K562 (cell line): Measurements from ENCODE around the gene MCIDAS. TPM values are rescaled to one million over a fixed set of nuclear protein-coding genes. Genes with fewer than 3 reads are reported as not detected.

Experiments
- E2F3 ChIP-seq: fragments of 250-450 bp; sonication (Bioruptor Pico); IDR thresholded peaks from 2 replicates; pipeline ENCODE4 v1.4.0; 2020; ENCODE audit warnings: mild to moderate bottlenecking
- FOXM1 ChIP-seq, 2 experiments: fragments of 450-650 bp in 1 of 2; sonication (generic) in 1 of 2; formaldehyde crosslinking in 1 of 2; IDR thresholded peaks; 2 replicates each; pipeline versions ENCODE4 v1.6.1 to v1.9.0; 2017 to 2022; ENCODE audit warnings: low read depth in 2 of 2, mild to moderate bottlenecking in 2 of 2, missing genetic modification reagents in 1 of 2, moderate library complexity in 1 of 2
- NRF1 ChIP-seq, 2 experiments: fragments of 450-650 bp; IDR thresholded peaks in 1 of 2; conservative IDR thresholded peaks in 1 of 2; 2 replicates each; pipeline ENCODE4 v1.6.1; 2014; ENCODE audit warnings: mild to moderate bottlenecking in 2 of 2
- PRPF4 ChIP-seq: fragments of 200-400 bp; formaldehyde crosslinking; IDR thresholded peaks from one replicate; pipeline ENCODE4 v1.6.1; 2017; ENCODE audit warnings: low read length, low read depth, mild to moderate bottlenecking; ENCODE audit not compliant: insufficient read depth, poor library complexity, severe bottlenecking
- STAT5B ChIP-seq: fragments of 250-450 bp; sonication (Bioruptor Pico); IDR thresholded peaks from 2 replicates; pipeline ENCODE4 v1.8.0; 2021; ENCODE audit warnings: mild to moderate bottlenecking, inconsistent platforms
- ZEB2 ChIP-seq: fragments of 450-650 bp; IDR thresholded peaks from 2 replicates; pipeline ENCODE4 v1.6.1; 2016
- polyA plus RNA-seq, 8 experiments: library from polyadenylated mRNA; depleted of rRNA in 4 of 8; stranded (reverse) in 5 of 8; unstranded in 3 of 8; fragments of >200 nt; fragmentation: Nextera tagmentation in 2 of 8; fragmentation: Illumina TruSeq in 1 of 8; extraction: Ambion mirVana in 2 of 8; extraction: Trizol in 1 of 8; gene quantifications; 2 replicates each; pipeline versions ENCODE4 v1.2.1 to v1.2.3, GENCODE V29; 2011 to 2014; ENCODE audit warnings: inconsistent platforms in 1 of 8, missing spikeins in 1 of 8
- total RNA-seq, 7 experiments: library from RNA; depleted of rRNA in 6 of 7; stranded (reverse); fragments of >200 nt in 6 of 7; fragmentation: Illumina TruSeq in 2 of 7; extraction: Trizol in 2 of 7; gene quantifications; 2 replicates each; pipeline versions ENCODE4 v1.2.1 to v1.2.3, GENCODE V29; 2011 to 2021; ENCODE audit warnings: low replicate concordance in 1 of 7
- TF ChIP-seq, protein P1 (sequence below), 2 experiments: fragments of 450-650 bp in 1 of 2; sonication (generic) in 1 of 2; formaldehyde crosslinking in 1 of 2; IDR thresholded peaks in 1 of 2; conservative IDR thresholded peaks in 1 of 2; 2 replicates each; pipeline versions ENCODE4 v1.6.1 to v1.8.1; 2016 to 2023; ENCODE audit warnings: mild to moderate bottlenecking in 2 of 2, moderate library complexity in 2 of 2, inconsistent platforms in 1 of 2, missing genetic modification reagents in 1 of 2
- TF ChIP-seq, protein P2 (sequence below): fragments of 450-650 bp; IDR thresholded peaks from 2 replicates; pipeline ENCODE4 v1.6.1; 2014; ENCODE audit warnings: low read depth, mild to moderate bottlenecking, moderate library complexity, borderline replicate concordance
- TF ChIP-seq, protein P3 (sequence below): fragments of 250-450 bp; sonication (Bioruptor Pico); IDR thresholded peaks from 2 replicates; pipeline ENCODE4 v1.4.0; 2020; ENCODE audit warnings: mild to moderate bottlenecking, moderate library complexity, borderline replicate concordance
- TF ChIP-seq, protein P4 (sequence below): fragments of 250-450 bp; sonication (Bioruptor Pico); IDR thresholded peaks from 2 replicates; pipeline ENCODE4 v1.5.0; 2020; ENCODE audit warnings: mild to moderate bottlenecking

Gene MCIDAS
- total and polyA plus RNA-seq, 9 of the 15 experiments (the other 6 are each of a cell fraction or from before 2014, with no cell fraction given), result 0.07 to 1.5 (median 0.69) TPM

DNA sequence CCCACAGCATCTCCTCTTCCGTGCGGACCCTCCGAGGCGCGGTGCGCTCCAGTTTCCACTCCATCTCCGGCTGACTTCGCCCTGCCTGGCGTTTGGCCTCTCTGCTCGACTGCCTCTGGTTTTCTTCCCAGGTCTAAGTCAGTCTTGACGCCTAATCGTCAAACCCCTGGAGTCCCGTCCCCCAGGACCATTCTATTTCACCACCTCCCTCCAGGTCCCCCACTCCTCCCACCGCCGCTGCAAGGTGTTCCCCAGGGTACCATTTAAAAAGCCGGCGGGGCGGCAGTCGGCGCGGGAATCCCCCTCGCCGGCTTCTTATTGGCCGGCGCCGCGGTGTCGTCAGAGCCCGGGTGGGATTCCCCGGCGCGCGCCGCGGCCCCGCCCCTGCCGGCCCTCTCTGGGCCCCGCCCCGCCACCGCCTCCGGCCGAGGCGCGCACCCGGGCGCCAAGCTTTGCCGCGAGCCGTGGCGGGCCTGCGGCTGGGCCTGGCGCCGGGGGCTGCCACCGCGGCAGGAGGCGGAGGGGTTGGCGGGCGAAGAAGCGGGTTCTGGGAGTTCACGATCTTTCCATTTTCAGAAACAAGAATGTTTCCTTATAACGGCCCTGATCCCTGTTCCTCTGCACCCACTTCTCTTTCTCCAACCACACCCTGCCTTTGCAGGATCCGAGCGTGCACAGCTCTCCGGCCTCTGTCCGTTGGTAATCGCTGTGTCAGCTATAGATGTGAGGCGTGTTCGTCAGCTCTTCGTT, 54.0 kb downstream of the MCIDAS start, which contains the start of gene CDC20B (continued):
- TF ChIP-seq, protein P1, sequence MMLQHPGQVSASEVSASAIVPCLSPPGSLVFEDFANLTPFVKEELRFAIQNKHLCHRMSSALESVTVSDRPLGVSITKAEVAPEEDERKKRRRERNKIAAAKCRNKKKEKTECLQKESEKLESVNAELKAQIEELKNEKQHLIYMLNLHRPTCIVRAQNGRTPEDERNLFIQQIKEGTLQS (IDR thresholded peaks at IDR 0.05), result no peak
- TF ChIP-seq, protein P1 (CRISPR knock-in tag; conservative IDR thresholded peaks at IDR 0.05), result no peak
- TF ChIP-seq, protein P2, sequence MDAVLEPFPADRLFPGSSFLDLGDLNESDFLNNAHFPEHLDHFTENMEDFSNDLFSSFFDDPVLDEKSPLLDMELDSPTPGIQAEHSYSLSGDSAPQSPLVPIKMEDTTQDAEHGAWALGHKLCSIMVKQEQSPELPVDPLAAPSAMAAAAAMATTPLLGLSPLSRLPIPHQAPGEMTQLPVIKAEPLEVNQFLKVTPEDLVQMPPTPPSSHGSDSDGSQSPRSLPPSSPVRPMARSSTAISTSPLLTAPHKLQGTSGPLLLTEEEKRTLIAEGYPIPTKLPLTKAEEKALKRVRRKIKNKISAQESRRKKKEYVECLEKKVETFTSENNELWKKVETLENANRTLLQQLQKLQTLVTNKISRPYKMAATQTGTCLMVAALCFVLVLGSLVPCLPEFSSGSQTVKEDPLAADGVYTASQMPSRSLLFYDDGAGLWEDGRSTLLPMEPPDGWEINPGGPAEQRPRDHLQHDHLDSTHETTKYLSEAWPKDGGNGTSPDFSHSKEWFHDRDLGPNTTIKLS, result peak; percentile 26; the same call in 1 of the 2 replicates
- TF ChIP-seq ZEB2, result no peak
- TF ChIP-seq STAT5B, result no peak
- no peak for TF ChIP-seq NRF1 (conservative IDR thresholded peaks at IDR 0.05 in 1 of 2, IDR thresholded peaks at IDR 0.05 in 1 of 2)
- TF ChIP-seq, protein P3, sequence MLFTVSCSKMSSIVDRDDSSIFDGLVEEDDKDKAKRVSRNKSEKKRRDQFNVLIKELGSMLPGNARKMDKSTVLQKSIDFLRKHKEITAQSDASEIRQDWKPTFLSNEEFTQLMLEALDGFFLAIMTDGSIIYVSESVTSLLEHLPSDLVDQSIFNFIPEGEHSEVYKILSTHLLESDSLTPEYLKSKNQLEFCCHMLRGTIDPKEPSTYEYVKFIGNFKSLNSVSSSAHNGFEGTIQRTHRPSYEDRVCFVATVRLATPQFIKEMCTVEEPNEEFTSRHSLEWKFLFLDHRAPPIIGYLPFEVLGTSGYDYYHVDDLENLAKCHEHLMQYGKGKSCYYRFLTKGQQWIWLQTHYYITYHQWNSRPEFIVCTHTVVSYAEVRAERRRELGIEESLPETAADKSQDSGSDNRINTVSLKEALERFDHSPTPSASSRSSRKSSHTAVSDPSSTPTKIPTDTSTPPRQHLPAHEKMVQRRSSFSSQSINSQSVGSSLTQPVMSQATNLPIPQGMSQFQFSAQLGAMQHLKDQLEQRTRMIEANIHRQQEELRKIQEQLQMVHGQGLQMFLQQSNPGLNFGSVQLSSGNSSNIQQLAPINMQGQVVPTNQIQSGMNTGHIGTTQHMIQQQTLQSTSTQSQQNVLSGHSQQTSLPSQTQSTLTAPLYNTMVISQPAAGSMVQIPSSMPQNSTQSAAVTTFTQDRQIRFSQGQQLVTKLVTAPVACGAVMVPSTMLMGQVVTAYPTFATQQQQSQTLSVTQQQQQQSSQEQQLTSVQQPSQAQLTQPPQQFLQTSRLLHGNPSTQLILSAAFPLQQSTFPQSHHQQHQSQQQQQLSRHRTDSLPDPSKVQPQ (CRISPR knock-in tag), result no peak
- TF ChIP-seq, protein P4, sequence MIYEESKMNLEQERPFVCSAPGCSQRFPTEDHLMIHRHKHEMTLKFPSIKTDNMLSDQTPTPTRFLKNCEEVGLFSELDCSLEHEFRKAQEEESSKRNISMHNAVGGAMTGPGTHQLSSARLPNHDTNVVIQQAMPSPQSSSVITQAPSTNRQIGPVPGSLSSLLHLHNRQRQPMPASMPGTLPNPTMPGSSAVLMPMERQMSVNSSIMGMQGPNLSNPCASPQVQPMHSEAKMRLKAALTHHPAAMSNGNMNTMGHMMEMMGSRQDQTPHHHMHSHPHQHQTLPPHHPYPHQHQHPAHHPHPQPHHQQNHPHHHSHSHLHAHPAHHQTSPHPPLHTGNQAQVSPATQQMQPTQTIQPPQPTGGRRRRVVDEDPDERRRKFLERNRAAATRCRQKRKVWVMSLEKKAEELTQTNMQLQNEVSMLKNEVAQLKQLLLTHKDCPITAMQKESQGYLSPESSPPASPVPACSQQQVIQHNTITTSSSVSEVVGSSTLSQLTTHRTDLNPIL (CRISPR knock-in tag), result no peak
- no peak for TF ChIP-seq PRPF4
- TF ChIP-seq E2F3 (CRISPR knock-in tag), result no peak
- no peak for TF ChIP-seq FOXM1 (IDR thresholded peaks at IDR 0.05; ENCODE audit: low read depth)
- TF ChIP-seq FOXM1 (CRISPR knock-in tag; IDR thresholded peaks at IDR 0.05; ENCODE audit: low read depth), result no peak
